Upper lobe of left lung (tissue), 4 donors: Measurements from ENCODE around the gene MAD1L1.

ENCODE experiments used
- POLR2A ChIP-seq, 4 donors: fragments of 450-650 bp; IDR thresholded peaks; one replicate each; pipeline ENCODE4 v1.5.1; 2016 to 2017; ENCODE audit warnings: antibody characterized with exemption in 4 of 4, mild to moderate bottlenecking in 2 of 4
- POLR2AphosphoS5 ChIP-seq, 2 donors: sonication (generic); formaldehyde crosslinking; IDR thresholded peaks; one replicate each; pipeline ENCODE4 v1.5.1; 2017; ENCODE audit warnings: antibody characterized with exemption in 2 of 2
- TF ChIP-seq, protein P1 (sequence below), 6 experiments: fragments of 450-650 bp in 4 of 6; fragments of 200-600 bp in 2 of 6; sonication (generic) in 2 of 6; IDR thresholded peaks; one replicate each; pipeline ENCODE4 v1.5.1; 2016 to 2019; ENCODE audit warnings: antibody characterized with exemption in 6 of 6

DNA sequence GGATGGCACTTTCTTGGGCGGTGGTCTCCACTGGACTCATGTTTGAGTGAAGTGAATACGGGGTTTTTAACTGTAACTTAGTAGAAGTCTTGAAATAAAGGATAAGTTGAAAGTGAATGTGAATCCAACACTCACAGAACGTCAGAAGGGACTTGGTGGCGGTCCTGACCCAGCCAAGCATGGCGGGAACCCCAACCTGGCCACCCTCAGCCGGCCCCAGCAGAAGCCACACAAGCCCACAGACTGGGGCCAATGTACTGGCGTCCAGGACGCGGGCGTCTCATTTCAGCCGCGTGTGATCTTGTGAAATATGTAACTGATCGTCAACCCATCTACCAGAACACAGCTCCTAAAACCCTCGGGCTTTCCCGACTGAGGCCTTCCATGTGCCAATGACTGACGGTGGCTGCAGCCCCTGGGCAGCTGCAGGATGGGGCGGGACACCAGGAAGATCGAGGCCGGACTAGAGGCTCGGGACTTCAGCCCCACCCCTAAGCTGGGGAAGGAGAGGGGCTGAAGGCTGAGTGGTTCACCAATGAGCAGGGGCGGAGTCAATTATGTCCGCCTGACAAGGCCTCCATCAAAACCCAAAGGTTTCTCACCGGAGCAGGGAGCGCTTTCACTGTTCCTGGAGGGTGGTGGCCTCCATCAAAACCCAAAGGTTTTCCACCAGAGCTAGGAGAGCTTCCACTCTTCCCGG is 161.5 kb downstream of the MAD1L1 start:
- TF ChIP-seq, protein P1, sequence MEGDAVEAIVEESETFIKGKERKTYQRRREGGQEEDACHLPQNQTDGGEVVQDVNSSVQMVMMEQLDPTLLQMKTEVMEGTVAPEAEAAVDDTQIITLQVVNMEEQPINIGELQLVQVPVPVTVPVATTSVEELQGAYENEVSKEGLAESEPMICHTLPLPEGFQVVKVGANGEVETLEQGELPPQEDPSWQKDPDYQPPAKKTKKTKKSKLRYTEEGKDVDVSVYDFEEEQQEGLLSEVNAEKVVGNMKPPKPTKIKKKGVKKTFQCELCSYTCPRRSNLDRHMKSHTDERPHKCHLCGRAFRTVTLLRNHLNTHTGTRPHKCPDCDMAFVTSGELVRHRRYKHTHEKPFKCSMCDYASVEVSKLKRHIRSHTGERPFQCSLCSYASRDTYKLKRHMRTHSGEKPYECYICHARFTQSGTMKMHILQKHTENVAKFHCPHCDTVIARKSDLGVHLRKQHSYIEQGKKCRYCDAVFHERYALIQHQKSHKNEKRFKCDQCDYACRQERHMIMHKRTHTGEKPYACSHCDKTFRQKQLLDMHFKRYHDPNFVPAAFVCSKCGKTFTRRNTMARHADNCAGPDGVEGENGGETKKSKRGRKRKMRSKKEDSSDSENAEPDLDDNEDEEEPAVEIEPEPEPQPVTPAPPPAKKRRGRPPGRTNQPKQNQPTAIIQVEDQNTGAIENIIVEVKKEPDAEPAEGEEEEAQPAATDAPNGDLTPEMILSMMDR (IDR thresholded peaks at IDR 0.05): no peak
- TF ChIP-seq POLR2A (IDR thresholded peaks at IDR 0.05): no peak
- no peak for TF ChIP-seq POLR2AphosphoS5 (IDR thresholded peaks at IDR 0.05)
